ENCODE measurements around the gene NCOR2.
A peak's percentile ranks its signal among the peaks of the same experiment; 100 is the strongest.

The NCOR2 gene

GRCh38 chr12:124571556-124571955 lies 4.1 kb upstream of the NCOR2 start:
- TF ChIP-seq CTCF (IDR thresholded peaks at IDR 0.05; ENCODE audit: low read depth, low read length) = no peak
- no peak for DNase-seq (ENCODE audit: extremely low read depth, low read depth)

DNA sequence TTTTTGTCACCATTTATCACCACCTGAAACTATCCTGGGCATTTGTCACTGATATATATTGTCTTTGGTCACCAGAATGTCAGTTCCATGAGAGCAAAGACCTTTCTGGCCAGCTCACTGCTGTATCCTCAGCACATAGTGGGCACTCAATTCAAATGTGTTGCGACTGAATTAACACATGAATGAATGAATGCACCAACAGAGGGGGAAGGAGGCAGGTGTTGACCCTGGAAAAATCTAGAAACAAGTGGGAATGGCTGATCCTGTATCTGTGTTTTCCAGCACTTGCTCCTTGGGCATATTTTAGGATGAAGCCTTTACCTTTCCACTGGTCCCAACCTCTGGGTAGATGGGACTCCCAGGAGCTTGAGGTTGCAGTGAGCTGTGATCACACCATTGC lies 3.4 kb upstream of the NCOR2 start:
- no peak for TF ChIP-seq CTCF (IDR thresholded peaks at IDR 0.05; ENCODE audit: low read depth, low read length)
- no peak for DNase-seq (ENCODE audit: extremely low read depth, low read depth)

DNA sequence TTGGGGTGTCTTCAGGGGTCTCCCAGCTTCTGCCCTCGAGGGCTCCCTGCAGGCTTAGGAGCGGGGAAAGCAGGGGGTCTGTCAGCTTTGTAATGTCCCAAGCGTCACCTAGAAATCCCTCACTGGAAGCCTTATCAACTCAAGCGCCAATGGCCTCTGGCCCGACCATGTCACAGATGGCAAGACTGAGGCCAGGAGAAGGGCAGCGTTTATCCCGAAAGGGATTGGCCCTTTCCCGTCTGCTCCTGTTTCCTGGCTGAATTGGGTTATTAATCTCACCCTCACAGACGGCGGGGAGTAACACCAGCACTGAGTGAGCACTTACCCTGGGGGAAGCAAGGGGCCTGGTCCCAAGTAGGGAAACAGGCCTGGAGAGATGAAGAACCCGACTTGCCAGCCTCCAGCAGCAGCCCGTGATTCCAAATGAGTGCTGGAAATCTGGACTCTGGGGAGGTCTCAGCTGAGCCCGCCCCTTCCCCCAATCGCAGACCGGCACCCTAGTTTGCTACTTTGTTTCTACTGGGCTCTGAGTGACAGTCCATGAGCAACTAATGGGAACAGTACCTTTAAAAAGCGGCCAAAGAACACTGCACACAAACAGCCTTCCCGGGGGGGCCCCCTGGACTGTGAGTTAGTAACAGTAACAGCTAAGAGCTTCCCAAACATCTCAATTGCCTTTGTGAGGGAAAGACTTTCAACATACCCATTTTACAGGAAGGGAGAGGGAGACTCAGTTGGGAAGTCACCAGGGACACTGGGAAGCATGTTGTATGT lies 2.1 kb upstream of the NCOR2 start:
- no peak for TF ChIP-seq CTCF (IDR thresholded peaks at IDR 0.05; ENCODE audit: low read depth, low read length)
- DNase-seq (ENCODE audit: extremely low read depth, low read depth) = no peak

DNA sequence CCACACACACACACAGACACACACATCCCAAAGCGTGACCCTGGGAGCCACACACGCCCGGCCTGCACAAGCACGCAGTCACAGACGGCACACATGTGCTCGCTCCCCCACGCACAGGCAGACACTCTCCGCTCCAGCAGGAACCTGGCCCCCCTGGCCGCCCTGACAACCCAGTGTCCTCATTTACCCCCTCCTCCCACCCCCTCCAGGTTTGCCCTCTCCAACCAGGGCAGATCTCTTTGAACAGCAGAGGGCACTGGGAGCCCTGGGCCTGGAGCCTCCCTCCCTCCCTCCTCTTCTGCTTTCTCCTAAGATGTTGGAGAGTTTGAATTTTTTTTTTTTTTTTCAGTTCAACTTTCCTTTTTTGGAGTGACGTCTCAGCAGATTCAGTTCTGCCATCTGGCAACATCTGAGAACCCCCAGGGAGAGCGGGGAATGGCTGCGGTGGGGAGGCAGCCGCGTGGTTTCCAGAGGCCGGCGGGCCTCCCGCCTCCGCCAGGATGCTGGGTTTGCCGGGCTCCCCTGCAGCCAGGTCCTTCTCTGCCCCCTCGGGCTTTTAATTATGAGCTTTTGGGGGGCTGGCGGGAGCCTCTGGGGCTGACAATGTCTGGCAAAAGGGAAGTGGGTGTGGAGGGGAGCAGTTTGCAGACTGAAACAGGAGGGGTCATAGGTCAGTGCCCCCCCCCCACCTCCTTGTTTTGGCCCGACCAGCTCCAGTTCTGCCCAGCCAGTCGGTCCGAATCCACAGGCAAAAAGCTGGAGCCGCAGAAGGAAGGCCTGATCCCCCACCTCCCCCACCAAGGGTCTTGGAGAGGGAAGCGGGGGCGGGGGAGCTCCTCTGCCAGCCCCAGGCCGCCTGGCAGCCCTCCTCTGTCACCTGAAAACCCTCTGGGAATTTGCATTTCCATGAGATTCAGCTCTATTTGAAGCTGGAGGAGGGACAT lies 1.3 kb upstream of the NCOR2 start:
- TF ChIP-seq CTCF (IDR thresholded peaks at IDR 0.05; ENCODE audit: low read depth, low read length) = peak; percentile 72
- DNase-seq (ENCODE audit: extremely low read depth, low read depth) = peak; percentile 88

- peak; percentile 19 for TF ChIP-seq CTCF (IDR thresholded peaks at IDR 0.05; ENCODE audit: low read depth, low read length)
- DNase-seq (ENCODE audit: extremely low read depth, low read depth) = peak; percentile 96
These were observed 411 bp upstream of the NCOR2 start for GRCh38 chr12:124567673-124568373.

GRCh38 chr12:124566161-124566996 lies 1.0 kb downstream of the NCOR2 start:
- peak; percentile 19 for DNase-seq (ENCODE audit: extremely low read depth, low read depth)
- TF ChIP-seq CTCF (IDR thresholded peaks at IDR 0.05; ENCODE audit: low read depth, low read length) = no peak
